ENCODE data around the gene PPP1R18. TPM values are rescaled to one million over a fixed set of nuclear protein-coding genes. Genes with fewer than 3 reads are reported as not detected.

PPP1R18 gene
- total and polyA plus RNA-seq, 9 of the 15 experiments (the other 6 are each of a cell fraction or from before 2014, with no cell fraction given): 12.0 to 99.2 (median 42.6) TPM

GRCh38 chr6:30647242-30648116 lies 39.0 kb downstream of the PPP1R18 start (continued):
- TF ChIP-seq RBM17 (IDR thresholded peaks at IDR 0.05; ENCODE audit: borderline replicate concordance, low read depth, low read length) (no peak), TEAD1 (CRISPR knock-in tag; IDR thresholded peaks at IDR 0.05) (peak in 1 of 2 experiments; percentile 88; a peak in 2 of 4 replicates), ZNF644 (tag; IDR thresholded peaks at IDR 0.05; ENCODE audit: low read depth) (no peak), NR0B1 (IDR thresholded peaks at IDR 0.05; ENCODE audit: partially characterized antibody) (no peak), HNRNPUL1 (IDR thresholded peaks at IDR 0.05; ENCODE audit: low read length) (no peak), POLR2H (tag; IDR thresholded peaks at IDR 0.05; ENCODE audit: low read depth) (peak; percentile 50; the same call in 1 of the 2 replicates), NR2C2 (CRISPR knock-in tag; IDR thresholded peaks at IDR 0.05) (peak; percentile 77), NR2C2 (tag; IDR thresholded peaks at IDR 0.05) (peak; percentile 85), SP2 (IDR thresholded peaks at IDR 0.05; ENCODE audit: extremely low read depth, low read depth, low read length, poor library complexity, severe bottlenecking) (peak; percentile 31), ADNP (tag; IDR thresholded peaks at IDR 0.05) (no peak), SMARCC2 (IDR thresholded peaks at IDR 0.05; ENCODE audit: low read depth) (no peak), HMGN3 (IDR thresholded peaks at IDR 0.05; ENCODE audit: borderline replicate concordance, extremely low read depth, insufficient read length, low read depth, low read length) (peak; percentile 79), RB1 (IDR thresholded peaks at IDR 0.05; ENCODE audit: low read depth) (peak; percentile 53; the same call in 1 of the 2 replicates), NELFE (IDR thresholded peaks at IDR 0.05; ENCODE audit: insufficient read depth, insufficient read length) (no peak), TAF1 (IDR thresholded peaks at IDR 0.05; ENCODE audit: control insufficient read depth, extremely low read depth, insufficient read depth, low read length, severe bottlenecking) (no peak), GABPB1 (CRISPR knock-in tag; IDR thresholded peaks at IDR 0.05) (peak; percentile 68; the same call in 1 of the 2 replicates), DDX20 (tag; IDR thresholded peaks at IDR 0.05; ENCODE audit: low read depth) (no peak), CTCFL (IDR thresholded peaks at IDR 0.05; ENCODE audit: borderline replicate concordance, insufficient read depth, low read depth, low read length, poor library complexity, severe bottlenecking) (no peak), ZBED1 (IDR thresholded peaks at IDR 0.05) (no peak), SIX5 (IDR thresholded peaks at IDR 0.05; ENCODE audit: borderline replicate concordance in 1 of 2, insufficient read depth in 1 of 2, low read depth in 1 of 2, low read length in 2 of 2) (no peak), KLF1 (tag; IDR thresholded peaks at IDR 0.05) (peak; percentile 69; the same call in 1 of the 2 replicates), POLR2AphosphoS2 (IDR thresholded peaks at IDR 0.05; ENCODE audit: low read length) (no peak)
